Activated CD4-positive, alpha-beta T cell treated with anti-CD3 and anti-CD28 coated beads, Interleukin-2, amount 50 U/mL, for 16 hours (primary cell): ENCODE data around the gene LAMTOR5.
A peak's percentile ranks its signal among the peaks of the same experiment; 100 is the strongest.
"Not testable (repeated sequence)": the region's sequence is repeated elsewhere in the genome, so short reads cannot be mapped to it uniquely, and the experiment has no call there.

Experiments used
- DNase-seq: peaks from one replicate; pipeline ENCODE4 v3.0.0-alpha.2; 2020

LAMTOR5 gene

DNA sequence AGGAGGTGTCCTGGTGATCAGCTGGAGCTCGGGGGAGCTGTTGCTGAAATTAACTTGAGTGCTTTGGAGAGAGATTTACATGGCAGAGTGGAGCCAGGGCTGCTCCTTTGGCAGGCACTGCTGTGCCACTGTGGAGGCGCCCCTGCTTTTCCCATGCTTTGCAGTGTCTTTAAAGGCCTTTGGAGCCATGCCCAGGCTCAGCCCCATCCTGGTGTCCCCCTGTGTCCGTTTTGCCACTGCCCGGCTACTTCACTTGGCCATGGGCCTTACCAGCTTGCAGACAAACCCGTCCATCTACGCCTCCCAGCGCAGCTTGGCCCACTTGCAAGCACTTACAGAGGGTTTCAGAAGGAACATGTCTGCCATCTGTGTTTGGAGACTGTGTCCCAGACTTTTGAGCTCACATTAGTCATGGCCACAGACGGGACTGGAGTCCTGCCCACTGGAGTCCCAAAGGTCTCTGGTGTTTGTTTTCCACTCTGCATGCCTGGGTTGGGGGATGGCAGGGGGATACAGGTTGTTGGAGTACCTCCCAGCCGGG is 18.2 kb upstream of the LAMTOR5 start:
- DNase-seq, result no peak

DNA sequence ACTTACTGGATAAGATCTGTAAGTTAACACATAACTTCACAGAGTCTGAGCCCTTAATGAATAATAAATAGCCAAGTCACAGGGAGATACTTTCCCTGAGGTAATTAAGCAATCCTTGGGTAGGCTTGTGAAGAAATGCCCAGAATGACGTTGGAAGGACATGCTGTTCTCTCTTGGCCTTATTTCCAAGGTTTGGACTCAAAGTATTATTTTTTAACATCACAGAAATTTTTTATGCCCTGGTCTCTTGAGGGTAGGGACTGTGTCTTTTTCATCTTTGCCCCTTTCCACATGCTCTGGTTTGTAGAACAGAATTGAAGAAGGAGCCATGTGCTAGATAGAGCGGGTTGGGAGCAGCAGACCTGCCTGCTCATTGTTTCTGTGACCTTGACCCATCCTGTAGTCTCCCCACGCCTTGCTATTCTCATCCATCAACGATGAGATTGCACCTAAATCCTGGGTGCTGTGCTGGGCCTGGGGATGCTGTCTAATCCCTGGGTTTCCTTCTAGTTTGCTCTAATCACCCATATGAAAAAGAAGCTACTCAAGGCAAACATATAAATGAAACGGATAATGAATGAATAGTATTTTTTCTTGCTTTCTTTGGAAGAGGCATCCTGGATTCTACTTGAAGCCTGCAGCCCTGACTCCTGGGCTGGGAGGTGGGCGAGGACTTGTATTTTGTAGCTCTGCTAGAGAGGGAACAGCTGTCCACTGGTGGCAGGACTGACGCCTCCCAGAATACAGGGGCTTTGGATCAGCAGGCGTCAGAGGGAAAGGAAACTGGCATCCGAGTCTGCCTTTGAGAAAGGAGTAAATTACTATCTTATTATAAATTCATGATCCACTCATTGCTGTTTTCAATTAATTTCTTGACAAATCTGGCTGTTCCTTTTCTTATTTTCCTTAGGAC is 17.5 kb upstream of the LAMTOR5 start:
- DNase-seq, result no peak

DNA sequence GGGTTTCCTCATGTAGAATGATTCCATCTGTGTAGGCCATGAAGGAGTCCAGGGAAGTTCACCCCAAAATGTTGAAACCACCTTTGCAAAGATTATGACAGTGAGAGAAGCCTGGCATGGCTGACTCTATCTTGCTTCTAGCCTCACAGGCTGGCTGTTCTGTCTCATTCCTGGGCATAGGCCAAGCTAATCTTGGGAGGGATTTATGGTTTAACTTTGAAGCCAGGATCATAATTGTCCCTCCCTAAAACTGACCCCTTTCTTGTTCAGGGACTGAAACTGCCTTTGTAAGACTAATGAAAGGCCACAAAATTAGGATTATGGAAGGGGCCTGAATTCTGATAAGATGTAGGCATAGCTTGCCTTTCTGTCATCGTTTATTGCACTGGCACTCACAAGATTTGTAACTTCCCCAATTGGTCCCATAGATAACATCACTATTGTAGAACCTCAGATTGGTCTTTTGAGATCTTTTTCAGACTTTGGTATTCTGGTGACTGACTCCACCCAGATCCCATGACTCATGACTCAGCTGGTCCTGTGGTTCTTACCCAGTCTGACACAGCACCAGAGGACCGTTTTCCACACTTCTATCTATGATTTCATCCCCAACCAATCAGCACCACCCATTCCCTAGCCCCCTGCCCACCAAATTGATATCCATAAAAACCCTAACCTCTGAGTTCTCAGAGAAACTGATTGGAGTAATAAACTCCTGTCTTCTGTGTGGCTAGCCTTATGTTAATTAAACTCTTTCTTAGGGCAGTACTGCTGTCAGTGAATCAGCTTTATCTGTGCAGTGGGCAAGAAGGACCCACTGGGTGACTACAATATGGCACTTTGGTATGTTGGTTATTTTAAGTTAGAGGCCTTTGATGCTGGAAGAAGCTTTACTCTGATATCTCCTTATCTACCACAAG is 13.6 kb upstream of the LAMTOR5 start:
- peak; percentile 35 for DNase-seq

DNA sequence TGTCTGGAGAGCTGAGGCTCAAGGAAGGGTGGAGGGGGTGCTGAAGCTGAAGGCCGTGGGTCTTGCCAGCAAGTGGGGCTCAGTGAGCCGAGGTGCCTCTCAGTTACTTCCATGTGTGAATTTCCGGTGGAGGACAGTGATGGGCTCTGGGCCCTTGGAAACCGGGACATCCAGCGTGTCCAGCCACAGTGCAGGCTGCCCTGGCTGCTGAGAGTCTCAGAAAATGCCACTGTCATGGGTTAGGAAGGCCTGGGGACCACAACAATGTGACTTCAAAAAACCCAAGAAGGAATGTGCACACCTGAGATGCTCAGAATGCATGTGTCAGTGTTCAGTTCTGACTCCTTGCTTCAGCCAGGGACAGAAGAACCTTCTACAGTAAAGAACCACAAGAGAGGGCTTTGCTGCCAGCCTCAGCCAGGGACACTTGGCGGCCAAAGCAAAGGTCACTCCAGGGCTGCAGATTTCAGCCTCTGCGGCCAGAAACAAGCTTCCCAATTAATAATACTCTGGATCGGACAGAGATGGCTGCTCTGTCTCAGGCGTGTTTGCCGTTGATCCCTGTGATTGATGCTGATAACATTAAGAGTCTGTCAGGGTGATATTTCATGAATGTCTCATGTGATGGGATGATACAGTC is 12.6 kb upstream of the LAMTOR5 start:
- no peak for DNase-seq

DNA sequence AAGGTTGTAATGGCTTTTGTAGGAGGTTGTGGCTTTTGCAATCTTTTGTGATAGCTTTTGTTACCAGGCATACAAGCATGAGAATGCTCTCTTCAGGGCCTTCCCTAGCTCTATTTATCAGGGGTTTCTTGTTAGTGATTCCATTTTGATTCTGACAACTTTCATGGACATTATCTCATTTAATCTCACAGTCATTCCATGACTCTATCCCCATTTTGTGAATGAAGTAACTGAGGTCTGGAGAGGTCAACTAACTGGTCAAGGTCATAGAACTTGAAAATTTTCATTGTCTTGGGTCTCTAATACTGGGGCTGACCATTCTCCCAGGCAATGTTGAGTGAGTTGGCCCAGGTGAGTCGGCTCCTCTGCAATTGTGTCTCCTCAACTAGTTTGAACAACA is 11.2 kb upstream of the LAMTOR5 start:
- DNase-seq, result no peak

DNA sequence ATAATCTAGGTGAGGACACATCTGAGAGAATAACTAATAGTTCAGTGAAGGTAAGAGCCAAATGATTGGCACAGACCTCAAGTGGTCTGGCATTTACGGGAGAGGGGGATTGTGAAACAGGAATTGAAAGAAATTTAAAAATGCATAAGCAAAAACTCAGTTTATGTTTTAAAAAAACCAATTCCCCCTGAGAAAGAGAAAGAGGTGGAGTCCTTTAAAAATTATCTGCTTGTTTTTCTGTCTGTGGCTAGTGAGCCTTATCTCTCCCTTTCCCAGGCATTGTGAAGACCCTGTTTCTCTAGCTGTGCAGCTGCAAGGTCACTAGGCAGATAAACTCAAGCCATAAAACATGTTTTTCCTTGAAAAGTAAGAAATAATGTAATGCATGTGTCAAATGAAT is 5.6 kb upstream of the LAMTOR5 start:
- not testable (repeated sequence) for DNase-seq

DNA sequence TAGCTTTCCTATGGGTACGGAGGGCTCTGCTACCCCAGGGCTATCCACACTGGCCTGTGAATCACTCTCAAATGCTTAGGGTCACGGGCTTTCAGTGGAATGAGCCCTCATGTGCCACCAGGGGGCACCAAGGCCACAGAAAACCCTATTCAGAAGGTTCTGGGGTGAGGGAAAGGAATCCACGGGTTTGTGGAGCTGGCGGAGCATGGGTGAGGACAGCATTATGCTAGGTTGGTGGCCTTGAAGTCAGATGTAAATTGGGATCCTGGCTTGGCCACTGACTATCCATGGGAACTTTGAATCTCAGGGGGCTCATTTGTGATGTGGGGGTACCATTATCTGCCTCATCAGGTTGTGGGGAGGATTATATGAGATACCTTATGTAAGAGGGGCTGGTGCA is 5.1 kb upstream of the LAMTOR5 start:
- DNase-seq, result peak; percentile 68

DNA sequence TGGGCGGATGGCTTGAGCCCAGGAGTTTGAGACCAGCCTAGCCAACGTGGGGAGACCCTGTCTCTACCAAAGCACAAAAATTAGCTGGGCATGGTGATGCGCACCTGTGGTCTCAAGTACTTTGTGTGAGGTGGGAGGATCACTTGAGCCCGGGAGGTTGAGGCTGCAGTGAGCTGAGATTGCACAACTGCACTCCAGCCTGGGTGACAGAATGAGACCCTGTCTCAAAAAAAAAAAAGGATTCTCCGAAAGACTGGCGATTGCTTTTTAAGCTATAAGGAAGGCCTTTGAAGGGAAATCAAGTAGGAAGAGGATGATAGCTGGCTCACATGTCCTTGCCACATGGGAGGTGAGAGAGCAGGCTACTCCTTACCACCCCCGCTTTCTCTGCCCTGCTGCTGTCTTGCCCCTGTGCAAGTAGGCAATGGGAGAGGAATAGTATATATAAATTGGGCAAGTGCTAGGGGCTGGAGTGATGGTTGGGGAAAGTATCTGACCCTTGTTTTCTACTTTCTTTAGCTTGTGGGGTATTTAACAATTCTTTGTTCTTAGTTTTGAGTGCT is 3.8 kb upstream of the LAMTOR5 start:
- no peak for DNase-seq

DNA sequence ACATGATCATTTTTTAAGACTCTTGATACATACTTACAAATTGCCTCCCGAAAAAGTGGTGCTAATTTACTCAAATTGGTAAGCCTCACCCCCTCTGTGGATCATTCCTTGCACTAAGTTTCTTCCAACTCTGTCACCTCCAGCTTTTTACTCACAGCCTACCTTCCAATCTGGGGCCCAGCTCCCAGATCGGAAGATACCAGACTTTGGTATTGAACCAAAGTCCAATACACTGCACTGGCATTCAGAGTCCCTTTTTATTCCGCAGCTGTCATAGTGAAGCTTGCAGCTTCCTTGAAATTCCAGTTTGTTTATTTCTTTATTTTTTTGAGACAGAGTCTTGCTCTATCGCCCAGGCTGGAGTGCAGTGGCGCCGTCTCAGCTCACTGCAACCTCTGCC is 1.8 kb upstream of the LAMTOR5 start:
- no peak for DNase-seq

DNA sequence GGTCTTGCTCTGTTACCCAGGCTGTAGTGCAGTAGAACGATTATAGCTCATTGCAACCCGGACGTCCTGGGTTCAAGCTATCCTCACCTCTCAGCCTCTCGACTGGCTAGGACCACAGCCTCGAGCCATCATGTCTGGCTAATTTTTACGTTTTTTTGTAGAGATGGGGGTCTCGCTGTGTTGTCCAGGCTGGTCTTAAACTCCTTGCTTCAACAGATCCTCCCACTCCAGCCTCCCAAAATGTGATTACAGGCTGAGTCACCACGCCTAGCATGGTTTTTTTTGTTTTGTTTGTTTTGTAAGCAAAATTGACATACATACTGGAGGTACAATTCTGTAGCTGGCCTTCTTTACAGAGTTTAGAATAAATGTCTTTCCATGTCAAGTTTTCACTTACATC is 994 bp upstream of the LAMTOR5 start:
- DNase-seq, result no peak

DNA sequence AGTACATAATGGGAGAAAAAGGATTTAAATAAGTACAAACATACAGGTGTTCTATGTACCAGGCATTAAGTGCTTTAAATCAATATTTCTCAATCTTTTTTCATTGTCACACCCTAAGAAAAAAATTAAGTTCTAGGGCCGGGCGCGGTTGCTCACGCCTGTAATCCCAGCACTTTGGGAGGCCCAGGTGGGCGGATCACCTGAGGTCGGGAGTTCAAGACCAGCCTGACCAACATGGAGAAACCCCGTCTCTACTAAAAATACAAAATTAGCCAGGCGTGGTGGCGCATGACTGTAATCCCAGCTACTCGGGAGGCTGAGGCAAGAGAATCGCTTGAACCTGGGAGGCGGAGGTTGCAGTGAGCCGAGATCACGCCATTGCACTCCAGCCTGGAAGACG is 1.1 kb downstream of the LAMTOR5 start:
- DNase-seq, result not testable (repeated sequence)

DNA sequence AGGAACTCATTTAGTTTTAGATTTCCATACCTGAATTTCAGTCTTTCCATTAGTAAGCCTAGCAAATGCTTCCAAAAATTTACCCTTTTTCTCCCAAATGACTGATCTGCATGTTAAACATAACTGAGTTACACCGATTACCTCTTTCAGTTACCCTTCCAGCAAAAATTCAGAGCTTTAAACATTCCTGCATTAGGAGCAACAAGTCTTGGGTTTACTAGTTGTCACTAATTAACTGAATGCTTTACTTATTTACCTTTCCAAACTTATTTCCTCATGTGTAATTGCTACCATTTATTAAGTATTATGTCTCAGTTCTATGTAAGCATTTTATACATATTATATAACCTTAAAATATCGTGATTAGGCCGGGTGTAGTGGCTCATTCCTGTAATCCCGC is 3.1 kb downstream of the LAMTOR5 start:
- no peak for DNase-seq

DNA sequence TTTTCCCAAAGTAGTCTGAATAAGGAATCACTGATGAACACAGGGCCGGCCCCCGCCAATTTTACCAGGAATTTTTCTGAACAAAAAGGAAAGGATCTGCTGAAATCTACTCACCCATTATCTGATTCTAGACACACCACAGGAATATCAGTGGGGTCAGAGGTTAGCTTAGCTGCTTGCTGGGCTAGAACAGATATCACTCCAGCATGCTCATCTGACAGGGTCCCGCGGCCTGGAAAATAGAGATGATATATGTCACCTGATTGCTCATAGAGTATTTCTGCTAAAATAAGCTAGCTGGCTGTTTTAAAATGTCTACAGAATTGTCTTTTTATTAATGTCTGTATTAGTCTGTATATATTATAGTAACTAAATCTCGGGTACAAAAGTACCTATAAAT is 3.7 kb downstream of the LAMTOR5 start:
- DNase-seq, result no peak

DNA sequence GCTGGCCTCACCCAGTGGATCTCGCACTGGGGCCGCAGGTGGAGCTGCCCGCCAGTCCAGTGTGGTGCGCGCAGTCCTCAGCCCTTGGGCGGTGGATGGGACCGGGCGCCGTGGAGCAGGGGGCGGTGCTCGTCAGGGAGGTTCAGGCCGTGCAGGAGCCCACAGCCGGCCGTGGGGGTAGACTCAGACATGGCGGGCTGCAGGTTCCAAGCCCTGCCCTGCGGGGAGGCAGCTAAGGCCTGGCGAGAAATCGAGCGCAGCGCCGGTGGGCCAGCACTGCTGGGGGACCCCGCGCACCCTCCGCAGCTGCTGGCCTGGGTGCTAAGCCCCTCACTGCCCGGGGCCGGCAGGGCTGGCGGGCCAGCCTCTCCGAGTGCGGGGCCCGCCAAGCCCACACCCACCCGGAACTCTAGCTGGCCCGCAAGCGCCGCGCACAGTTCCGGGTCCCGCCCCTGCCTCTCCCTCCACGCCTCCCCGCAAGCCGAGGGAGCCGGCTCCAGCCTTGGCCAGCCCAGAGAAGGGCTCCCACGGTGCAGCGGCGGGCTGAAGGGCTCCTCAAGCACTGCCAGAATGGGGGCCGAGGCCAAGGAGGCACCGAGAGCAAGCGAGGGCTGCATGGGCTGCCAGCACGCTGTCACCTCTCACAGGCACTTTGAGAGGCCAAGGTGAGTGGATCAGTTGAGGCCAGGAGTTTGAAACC is 11.1 kb downstream of the LAMTOR5 start:
- DNase-seq, result not testable (repeated sequence)

DNA sequence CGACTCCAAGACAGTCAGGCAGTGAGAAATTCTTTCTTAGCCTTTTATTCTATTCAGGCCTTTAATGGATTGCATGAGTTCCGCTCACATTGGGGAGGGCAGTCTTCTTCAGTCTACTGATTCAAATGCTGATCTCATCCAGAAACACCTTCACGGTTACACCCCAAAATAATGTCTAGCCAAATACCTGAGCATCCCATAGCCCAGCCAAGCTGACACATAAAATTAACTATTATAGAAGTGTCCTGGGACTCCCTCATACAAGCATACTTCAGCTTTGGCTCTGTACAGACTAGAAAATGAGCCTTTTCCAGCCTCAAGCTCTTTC is 13.0 kb downstream of the LAMTOR5 start:
- DNase-seq, result no peak

DNA sequence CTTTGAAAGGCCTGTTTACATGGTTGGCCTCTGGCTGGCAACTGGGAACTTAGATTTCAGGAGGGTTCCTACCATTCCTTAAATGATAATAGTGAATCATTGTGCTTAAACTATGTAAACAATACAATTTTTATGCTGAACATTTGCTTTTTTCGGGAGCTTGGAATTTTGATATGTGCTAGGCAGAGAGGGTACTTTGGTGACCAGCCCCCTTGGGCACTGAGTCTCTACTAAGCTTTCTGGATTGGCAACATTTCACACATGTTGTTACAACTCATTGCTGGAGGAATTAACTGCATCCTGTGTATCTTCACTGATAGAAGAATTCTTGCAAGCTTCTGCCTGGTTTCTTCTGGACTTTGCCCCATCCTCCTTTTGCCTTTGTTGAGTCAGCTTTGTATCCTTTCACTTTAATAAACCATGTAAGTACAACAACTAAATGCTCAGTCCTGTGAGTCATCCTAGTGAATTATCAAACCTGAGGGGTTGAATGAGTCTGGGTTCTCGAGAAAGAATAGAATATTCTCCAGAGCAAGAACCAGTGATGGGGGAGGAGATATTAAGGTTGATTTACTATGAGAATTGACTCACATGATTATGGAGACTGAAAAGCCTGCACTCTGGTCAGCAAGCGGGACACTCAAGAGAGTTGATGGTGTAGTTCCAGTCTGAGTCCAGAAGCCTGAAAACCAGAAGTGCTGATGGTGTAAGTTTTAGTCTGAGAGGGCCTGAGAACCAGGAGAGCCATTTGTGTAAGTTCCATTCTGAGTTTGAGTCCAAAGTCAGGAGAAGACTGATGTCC is 13.6 kb downstream of the LAMTOR5 start:
- no peak for DNase-seq

DNA sequence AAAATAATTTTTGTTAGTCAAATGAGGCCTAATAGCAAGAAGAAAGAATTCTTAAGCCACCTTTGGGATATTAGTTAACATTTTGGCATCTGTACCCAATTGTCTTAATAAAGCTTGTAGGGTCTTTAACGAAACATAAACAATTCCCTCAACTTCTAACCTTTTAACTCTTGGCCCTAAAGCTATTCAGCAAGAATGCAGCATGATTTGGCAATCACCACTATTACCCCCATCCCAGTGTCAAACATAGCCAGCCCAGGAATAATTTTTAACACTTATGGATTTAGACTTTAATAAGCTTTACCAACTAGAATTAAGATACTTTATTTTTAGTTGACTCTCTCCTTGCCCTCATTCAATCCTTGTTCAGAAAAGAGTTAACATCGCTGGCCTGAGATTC is 14.2 kb downstream of the LAMTOR5 start:
- no peak for DNase-seq

DNA sequence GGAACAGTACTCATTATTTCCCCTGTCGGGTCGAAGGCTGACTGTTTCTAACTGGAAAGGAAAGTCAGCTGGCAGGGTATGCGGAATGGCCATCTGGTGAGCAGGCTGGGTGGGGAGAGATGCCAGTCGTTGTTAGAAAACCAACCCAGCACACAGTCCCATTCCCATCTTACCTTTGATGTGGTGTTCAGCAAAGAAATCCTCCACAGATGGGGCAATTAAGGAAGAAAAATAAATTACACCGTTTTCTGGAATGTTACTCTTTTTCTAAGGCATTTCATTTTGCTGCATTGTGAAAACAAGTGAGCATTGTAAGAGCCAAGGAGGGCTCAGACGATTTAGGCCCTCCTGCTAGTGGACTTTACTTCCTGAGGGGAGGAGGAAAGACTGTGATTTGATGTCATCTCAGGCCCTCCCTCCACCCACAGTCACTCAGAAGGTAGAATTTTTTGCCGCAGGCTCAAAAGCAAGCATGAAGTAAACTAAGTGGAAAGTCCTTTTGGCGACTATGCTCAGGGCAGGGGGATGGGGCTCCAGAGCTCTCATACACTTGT is 16.7 kb downstream of the LAMTOR5 start, which contains the start of gene SLC16A4:
TSS of gene SLC16A4 (minus strand) at position 335 of the 554 bp plus-strand sequence. CDS start 1,703 bp downstream, outside the sequence.
- DNase-seq, result no peak

DNA sequence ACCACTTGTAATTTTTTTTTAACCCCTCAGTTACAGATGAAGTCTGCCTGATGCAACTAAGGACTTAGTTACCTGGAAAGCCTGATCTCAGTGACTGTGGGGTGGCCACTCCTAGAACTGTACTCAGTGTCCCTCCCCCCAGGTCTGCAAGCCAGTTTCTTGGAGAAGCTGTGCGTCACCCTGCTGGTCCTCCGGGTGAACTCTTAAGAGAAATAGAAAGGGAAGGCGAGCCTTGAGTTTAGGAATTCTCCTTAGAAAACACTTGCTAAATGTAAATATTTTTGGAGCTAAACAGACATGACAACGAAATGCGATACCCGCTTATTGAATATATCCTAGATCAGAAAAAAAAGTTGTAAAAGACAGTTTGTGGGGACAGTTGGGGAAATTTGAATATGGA is 17.4 kb downstream of the LAMTOR5 start:
- DNase-seq, result no peak

DNA sequence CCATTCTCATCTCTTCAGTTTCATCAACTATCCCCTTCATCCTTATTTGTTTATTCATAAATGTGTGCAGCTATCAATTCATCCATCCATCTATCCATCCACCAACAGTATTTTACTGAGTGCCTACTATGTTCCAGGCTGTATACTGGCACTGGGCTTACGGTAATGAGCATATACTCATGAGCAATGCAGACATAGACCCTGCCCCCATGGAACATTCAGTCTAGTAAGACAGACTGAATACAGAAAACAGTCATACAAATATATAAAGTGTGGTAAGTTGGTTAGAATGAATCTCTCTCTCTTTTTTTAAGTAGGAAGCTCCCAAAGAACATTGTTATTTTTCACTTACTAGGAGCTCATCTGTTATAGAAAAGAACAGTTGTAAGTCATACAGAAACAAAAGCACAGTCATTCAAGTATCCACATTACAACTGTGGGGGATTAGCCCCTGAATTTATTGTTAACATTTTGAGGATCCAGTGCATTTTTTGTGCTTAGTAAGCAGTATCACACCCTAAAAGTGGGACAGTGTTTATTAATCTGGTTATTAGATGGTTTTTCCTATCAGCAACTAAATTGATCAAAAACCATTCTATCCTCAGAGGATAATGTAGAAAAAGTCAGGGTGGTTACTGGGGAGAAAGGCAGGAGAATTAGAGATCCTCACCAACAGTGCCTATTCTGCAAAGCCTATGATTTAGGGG is 20.3 kb downstream of the LAMTOR5 start:
- peak; percentile 50 for DNase-seq
